ENCODE results near the gene CADM1.

Gene CADM1

GRCh38 chr11:115363921-115364320 lies 140.3 kb downstream of the CADM1 start:
- Histone ChIP-seq H3K4me1 (ENCODE audit: control insufficient read depth in 1 of 2, insufficient read depth in 1 of 2, low read depth in 1 of 2, low read length in 1 of 2) (no peaks in the 10 kb centered on the region), H3K36me3 (no peaks in the 10 kb centered on the region), H3K27ac (no peak overlapping the region), H3K4me3 (ENCODE audit: low read depth in 1 of 2, low read length in 1 of 2) (no peak overlapping the region), H3K9me3 (no peaks in the 10 kb centered on the region), H3K27me3 (no peaks in the 10 kb centered on the region)
- TF ChIP-seq CTCF (IDR thresholded peaks at IDR 0.05): no peak

GRCh38 chr11:115363426-115363825 lies 140.8 kb downstream of the CADM1 start:
- Histone ChIP-seq H3K4me3 (ENCODE audit: low read depth in 1 of 2, low read length in 1 of 2) (no peak overlapping the region), H3K27me3 (no peaks in the 10 kb centered on the region), H3K4me1 (ENCODE audit: control insufficient read depth in 1 of 2, insufficient read depth in 1 of 2, low read depth in 1 of 2, low read length in 1 of 2) (no peaks in the 10 kb centered on the region), H3K36me3 (no peaks in the 10 kb centered on the region), H3K27ac (no peak overlapping the region), H3K9me3 (no peaks in the 10 kb centered on the region)
- no peak for TF ChIP-seq CTCF (IDR thresholded peaks at IDR 0.05)

GRCh38 chr11:115362997-115363396 lies 141.2 kb downstream of the CADM1 start:
- Histone ChIP-seq H3K9me3 (no peaks in the 10 kb centered on the region), H3K4me1 (ENCODE audit: control insufficient read depth in 1 of 2, insufficient read depth in 1 of 2, low read depth in 1 of 2, low read length in 1 of 2) (no peaks in the 10 kb centered on the region), H3K4me3 (ENCODE audit: low read depth in 1 of 2, low read length in 1 of 2) (no peak overlapping the region), H3K27ac (no peak overlapping the region), H3K27me3 (no peaks in the 10 kb centered on the region), H3K36me3 (no peaks in the 10 kb centered on the region)
- TF ChIP-seq CTCF (IDR thresholded peaks at IDR 0.05): no peak

GRCh38 chr11:115361025-115361424 lies 143.2 kb downstream of the CADM1 start:
- Histone ChIP-seq H3K4me1 (ENCODE audit: control insufficient read depth in 1 of 2, insufficient read depth in 1 of 2, low read depth in 1 of 2, low read length in 1 of 2) (no peaks in the 10 kb centered on the region), H3K9me3 (no peaks in the 10 kb centered on the region), H3K27me3 (no peaks in the 10 kb centered on the region), H3K36me3 (no peaks in the 10 kb centered on the region), H3K27ac (no peak overlapping the region), H3K4me3 (ENCODE audit: low read depth in 1 of 2, low read length in 1 of 2) (no peak overlapping the region)
- TF ChIP-seq CTCF (IDR thresholded peaks at IDR 0.05): no peak

GRCh38 chr11:115360186-115360824 lies 143.9 kb downstream of the CADM1 start:
- no peaks in the 10 kb centered on the region for H3K4me1 ChIP-seq (ENCODE audit: control insufficient read depth in 1 of 2, insufficient read depth in 1 of 2, low read depth in 1 of 2, low read length in 1 of 2)
- H3K9me3 ChIP-seq: no peaks in the 10 kb centered on the region
- no peaks in the 10 kb centered on the region for H3K36me3 ChIP-seq
- no peak overlapping the region for H3K27ac ChIP-seq
- H3K4me3 ChIP-seq (ENCODE audit: low read depth in 1 of 2, low read length in 1 of 2): no peak overlapping the region
- H3K27me3 ChIP-seq: no peaks in the 10 kb centered on the region
- TF ChIP-seq CTCF (IDR thresholded peaks at IDR 0.05): no peak
